A549 (cell line): ENCODE data around the gene USP4. TPM values are rescaled to one million over a fixed set of nuclear protein-coding genes. Genes with fewer than 3 reads are reported as not detected.

Source experiments
- ATAC-seq, 2 experiments: fragments of 200-7000 bp in 1 of 2; fragments of >200 bp in 1 of 2; cut with Nextera tagmentation in 1 of 2; cut with Tn5 transposase in 1 of 2; 3 replicates each; pipeline versions ENCODE4 v1.8.0 to v1.9.1; 2018 to 2020; ENCODE audit warnings: mild to moderate bottlenecking in 1 of 2, moderate library complexity in 1 of 2
- CTCF ChIA-PET: fragments of 300-600 bp; sonication (Branson Sonifier 250); formaldehyde crosslinking; extraction: SDS; loops from one replicate; lab custom pipeline; 2021; ENCODE audit warnings: antibody characterized with exemption, inconsistent platforms; lab: Yijun Ruan, JAX
- POLR2A ChIA-PET: fragments of 350-600 bp; formaldehyde crosslinking; extraction: SDS; loops from one replicate; lab custom pipeline; 2021; ENCODE audit warnings: antibody characterized with exemption, inconsistent platforms; lab: Yijun Ruan, JAX
- DNase-seq, 2 experiments: peaks; one replicate each; pipeline versions ENCODE4 v3.0.0 to v3.0.0-alpha.2; 2011 to 2016; ENCODE audit warnings: low read depth in 1 of 2, low spot score in 1 of 2
- FAIRE-seq: peaks from 2 replicates; lab custom pipeline; 2011; peaks lifted over from hg19 to GRCh38; lab: Jason Lieb, UNC
- H3K27ac ChIP-seq, 2 experiments: fragments of >200 bp; sonication (Bioruptor Twin); formaldehyde crosslinking; 3 replicates each; pipeline ENCODE4 v1.5.1; 2016 to 2017
- H3K4me1 ChIP-seq: fragments of >200 bp; sonication (Bioruptor Twin); formaldehyde crosslinking; 3 replicates; pipeline ENCODE4 v1.6.1; 2016
- H3K4me2 ChIP-seq: fragments of >200 bp; sonication (Bioruptor Twin); formaldehyde crosslinking; 3 replicates; pipeline ENCODE4 v1.6.1; 2016
- H3K4me3 ChIP-seq: fragments of >200 bp; sonication (Bioruptor Twin); formaldehyde crosslinking; 3 replicates; pipeline ENCODE4 v1.5.1; 2016
- H3K9me3 ChIP-seq: fragments of >200 bp; sonication (Bioruptor Twin); formaldehyde crosslinking; 3 replicates; pipeline ENCODE4 v1.6.1; 2016
- CHD4 ChIP-seq: fragments of 200-600 bp; sonication (generic); IDR thresholded peaks from 2 replicates; pipeline ENCODE4 v1.6.1; 2016; ENCODE audit warnings: antibody characterized with exemption, mild to moderate bottlenecking, borderline replicate concordance
- FOSL2 ChIP-seq, 2 experiments: fragments of 450-650 bp in 1 of 2; fragments of >200 bp in 1 of 2; sonication (Bioruptor Twin) in 1 of 2; formaldehyde crosslinking; IDR thresholded peaks; 2 replicates each; pipeline versions ENCODE4 v1.5.0 to v1.6.1; 2016 to 2020; ENCODE audit warnings: mild to moderate bottlenecking in 1 of 2, moderate library complexity in 1 of 2
- FOXS1 ChIP-seq: fragments of 250-450 bp; sonication (Bioruptor Pico); IDR thresholded peaks from 2 replicates; pipeline ENCODE4 v1.5.0; 2020; ENCODE audit warnings: mild to moderate bottlenecking, moderate library complexity
- HDAC2 ChIP-seq: fragments of 200-600 bp; sonication (generic); IDR thresholded peaks from 2 replicates; pipeline ENCODE4 v1.6.1; 2016
- HOXB13 ChIP-seq: fragments of 250-450 bp; sonication (Bioruptor Pico); IDR thresholded peaks from 2 replicates; pipeline ENCODE4 v1.5.0; 2020; ENCODE audit warnings: low read depth, mild to moderate bottlenecking, moderate library complexity
- HOXB5 ChIP-seq: fragments of 250-450 bp; sonication (Bioruptor Pico); IDR thresholded peaks from 2 replicates; pipeline ENCODE4 v1.5.0; 2020; ENCODE audit warnings: mild to moderate bottlenecking, moderate library complexity
- JUNB ChIP-seq: fragments of >200 bp; sonication (Bioruptor Twin); formaldehyde crosslinking; IDR thresholded peaks from 2 replicates; pipeline ENCODE4 v1.6.1; 2016
- MYC ChIP-seq: IDR thresholded peaks from 2 replicates; pipeline ENCODE4 v1.6.1; 2012; ENCODE audit warnings: mild to moderate bottlenecking, inconsistent platforms, low read length, improper control_type of control experiment, borderline replicate concordance
- NPAS2 ChIP-seq: fragments of 250-450 bp; sonication (Bioruptor Pico); IDR thresholded peaks from 2 replicates; pipeline ENCODE4 v1.8.0; 2022; ENCODE audit warnings: mild to moderate bottlenecking, moderate library complexity, borderline replicate concordance
- NR3C1 ChIP-seq: fragments of >200 bp; sonication (Bioruptor Twin); formaldehyde crosslinking; IDR thresholded peaks from 3 replicates; pipeline ENCODE4 v1.6.1; 2017
- PHF8 ChIP-seq: fragments of 200-600 bp; sonication (generic); IDR thresholded peaks from 2 replicates; pipeline ENCODE4 v1.6.1; 2016; ENCODE audit warnings: low read depth, mild to moderate bottlenecking, antibody characterized with exemption, moderate library complexity, borderline replicate concordance
- POLR2AphosphoS2 ChIP-seq: conservative IDR thresholded peaks from 2 replicates; pipeline ENCODE4 v1.6.1; 2012; ENCODE audit warnings: low read length, improper control_type of control experiment, inconsistent platforms
- RFX5 ChIP-seq: fragments of 450-650 bp; IDR thresholded peaks from 2 replicates; pipeline ENCODE4 v1.7.1; 2014; ENCODE audit warnings: antibody characterized with exemption, mild to moderate bottlenecking, moderate library complexity
- SREBF2 ChIP-seq: fragments of 450-650 bp; IDR thresholded peaks from 2 replicates; pipeline ENCODE4 v1.6.1; 2014; ENCODE audit warnings: mild to moderate bottlenecking, moderate library complexity
- ZFP36 ChIP-seq: fragments of 450-650 bp; IDR thresholded peaks from 2 replicates; pipeline ENCODE4 v1.6.1; 2014; ENCODE audit warnings: borderline replicate concordance; ENCODE audit not compliant: partially characterized antibody
- WGBS: methylation state at CpG from one replicate; pipeline ENCODE4 v1.1.6; 2017; ENCODE audit errors: missing lambda C conversion rate; 5-methylcytosine and 5-hydroxymethylcytosine counted together
- polyA plus RNA-seq, 4 experiments: library from polyadenylated mRNA; depleted of rRNA in 3 of 4; stranded (reverse); fragments of >200 nt; fragmentation: RNase III in 1 of 4; extraction: RNeasy Plus Mini Kit Qiagen cat#74134 plus additional on column Dnase treatment in 1 of 4; gene quantifications; 2 replicates in 3 of 4; 3 replicates in 1 of 4; pipeline ENCODE4 v1.2.3, GENCODE V29; 2011 to 2017
- TF ChIP-seq, protein P1 (sequence below): fragments of 250-450 bp; sonication (Bioruptor Pico); IDR thresholded peaks from 2 replicates; pipeline ENCODE4 v1.5.0; 2020; ENCODE audit warnings: low read depth, mild to moderate bottlenecking, moderate library complexity
- TF ChIP-seq, protein P2 (sequence below): fragments of 250-450 bp; sonication (Bioruptor Pico); IDR thresholded peaks from 2 replicates; pipeline ENCODE4 v1.5.0; 2021; ENCODE audit warnings: mild to moderate bottlenecking, moderate library complexity, borderline replicate concordance
- TF ChIP-seq, protein P3 (sequence below): IDR thresholded peaks from 2 replicates; pipeline ENCODE4 v1.6.1; 2012

USP4 gene
- polyA plus RNA-seq, 2 of the 4 experiments (the other 2 are of a cell fraction) = 12.9 to 23.7 TPM

DNA sequence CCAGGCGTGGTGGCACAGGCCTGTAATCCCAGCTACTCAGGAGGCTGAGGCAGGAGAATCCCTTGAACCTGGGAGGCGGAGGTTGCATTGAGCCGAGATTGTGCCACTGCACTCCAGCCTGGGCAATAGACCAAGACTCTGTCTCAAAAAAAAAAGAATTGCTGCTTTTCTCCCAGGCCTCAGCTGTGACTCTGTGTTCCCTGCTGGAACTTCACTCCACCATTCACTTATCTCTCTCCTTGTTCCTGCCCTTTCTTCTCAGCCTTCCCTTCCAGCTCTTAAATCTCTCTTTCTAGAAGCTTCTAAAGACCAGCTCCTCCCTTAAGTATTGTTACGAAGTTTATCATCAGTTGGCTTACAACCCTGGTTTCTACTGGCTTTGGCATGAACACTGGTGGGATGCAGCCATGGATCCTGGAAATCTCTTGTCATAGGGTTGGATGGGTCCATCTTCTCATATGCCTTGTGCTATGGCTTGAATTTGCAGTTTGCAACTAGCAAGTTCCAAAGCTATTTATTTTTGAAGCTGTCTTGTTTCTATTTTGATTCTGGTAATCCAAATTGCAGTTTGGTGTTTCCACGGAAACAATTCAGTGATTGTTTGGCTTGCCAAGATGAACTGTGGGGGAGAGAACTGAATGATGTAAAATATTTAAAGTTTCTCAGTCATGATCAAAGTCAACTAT, 73.3 kb downstream of the USP4 start (continued):
- TF ChIP-seq ZFP36 = no peak

DNA sequence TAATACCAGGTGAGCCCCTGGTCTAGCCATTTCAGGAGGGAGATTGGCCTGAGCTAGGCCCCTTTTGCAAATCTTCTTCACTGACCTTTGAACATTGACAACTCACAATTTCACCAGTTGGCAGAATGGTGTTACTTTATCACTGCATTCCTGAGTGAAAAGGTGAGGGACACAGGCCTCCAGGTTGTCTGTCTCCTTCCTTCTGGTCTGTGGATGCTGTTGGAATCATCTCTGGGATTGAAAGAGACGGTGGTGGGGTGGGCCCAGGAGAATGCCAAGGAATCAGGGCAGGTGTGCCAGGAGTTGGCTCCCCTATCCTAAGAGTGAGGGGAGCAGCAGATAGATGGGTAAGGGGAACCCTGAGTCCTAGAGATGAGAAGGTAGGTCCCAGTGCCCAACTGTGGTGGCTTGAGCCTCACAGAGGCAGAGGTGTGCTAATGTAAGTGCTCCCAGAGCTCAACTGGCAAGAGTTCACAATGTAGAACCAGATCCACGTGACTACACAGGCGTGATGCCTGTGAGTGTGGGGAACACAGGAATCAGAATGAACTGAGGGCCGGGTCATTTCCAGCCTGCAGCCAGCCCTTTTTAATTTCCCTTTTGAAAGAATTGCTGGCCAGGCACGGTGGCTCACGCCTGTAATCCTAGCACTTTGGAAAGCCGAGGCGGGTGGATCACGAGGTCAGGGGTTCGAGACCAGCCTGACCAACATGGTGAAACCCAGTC, 74.0 kb downstream of the USP4 start:
- FAIRE-seq (no peak), ATAC-seq (no peak)

DNA sequence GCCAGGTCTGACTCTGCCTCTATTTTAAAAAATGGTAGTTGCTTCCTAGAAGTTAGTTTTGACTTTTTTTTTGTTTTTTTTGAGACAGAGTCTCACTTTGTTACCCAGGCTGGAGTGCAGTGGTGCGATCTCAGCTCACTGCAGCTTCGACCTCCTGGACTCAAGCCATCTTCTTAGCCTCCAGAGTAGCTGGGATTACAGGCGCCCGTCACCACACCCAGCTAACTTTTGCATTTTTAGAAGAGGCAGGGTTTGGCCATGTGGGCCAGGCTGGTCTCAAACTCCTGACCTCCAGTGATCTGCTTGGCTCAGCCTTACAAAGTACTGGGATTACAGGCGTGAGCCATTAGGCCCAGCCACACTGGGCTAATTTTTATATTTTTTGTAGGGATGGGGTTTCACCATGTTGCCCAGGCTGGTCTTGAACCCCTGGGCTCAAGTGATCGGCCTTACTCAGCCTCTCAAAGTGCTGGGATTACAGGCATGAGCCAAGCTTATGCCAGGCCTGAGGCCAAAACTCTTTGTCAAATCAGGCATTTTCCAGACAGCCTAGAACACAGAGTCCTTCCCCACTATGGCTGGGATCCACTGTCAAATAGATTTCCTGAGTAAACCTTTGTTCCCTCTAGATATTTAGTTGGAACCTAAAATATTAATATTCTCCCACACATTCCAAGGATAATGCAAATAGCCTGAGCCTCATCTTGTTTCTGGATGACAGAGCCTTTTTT, 76.5 kb downstream of the USP4 start:
- Histone ChIP-seq H3K9me3 (no peaks in the 10 kb centered on the region), H3K4me3 (no peak overlapping the region), H3K27ac (no peak overlapping the region)
- ATAC-seq (no peak), FAIRE-seq (no peak)
- CTCF ChIA-PET = interaction anchor here (0.6 to 0.7 kb wide), 2 partner anchors 15 to 868 kb away, joined by 4 read pairs; no protein-coding TSS in a partner anchor
- WGBS = 87% methylated on average over 6 of the region's 6 CpGs
- no peak for TF ChIP-seq FOXS1 (CRISPR knock-in tag)
- TF ChIP-seq, all 56 proteins: peak for 0
- Histone ChIP-seq H3K4me1 (0 out of 3 replicates have a peak, but pooled peaks cover 2% of the 10 kb centered on the region), H3K4me2 (no peak overlapping the region)
- POLR2A ChIA-PET = no interaction called here
- no peak for DNase-seq

More for the DNA sequence above, 74.0 kb downstream of the USP4 start:
- Histone ChIP-seq H3K27ac (no peak overlapping the region), H3K4me1 (0 out of 3 replicates have a peak, but pooled peaks cover under 1% of the 10 kb centered on the region), H3K4me2 (no peak overlapping the region), H3K4me3 (no peak overlapping the region), H3K9me3 (no peaks in the 10 kb centered on the region)
- ChIA-PET CTCF (interaction anchor here (0.5 to 2.0 kb wide), 2 partner anchors 94 to 137 kb away, joined by 3 to 6 read pairs; partner anchors contain the start of gene KLHDC8B), POLR2A (no interaction called here)
- 97% methylated on average over 5 of the region's 10 CpGs for WGBS
- TF ChIP-seq NR3C1 (no peak), CHD4 (no peak)
- no peak for DNase-seq

DNA sequence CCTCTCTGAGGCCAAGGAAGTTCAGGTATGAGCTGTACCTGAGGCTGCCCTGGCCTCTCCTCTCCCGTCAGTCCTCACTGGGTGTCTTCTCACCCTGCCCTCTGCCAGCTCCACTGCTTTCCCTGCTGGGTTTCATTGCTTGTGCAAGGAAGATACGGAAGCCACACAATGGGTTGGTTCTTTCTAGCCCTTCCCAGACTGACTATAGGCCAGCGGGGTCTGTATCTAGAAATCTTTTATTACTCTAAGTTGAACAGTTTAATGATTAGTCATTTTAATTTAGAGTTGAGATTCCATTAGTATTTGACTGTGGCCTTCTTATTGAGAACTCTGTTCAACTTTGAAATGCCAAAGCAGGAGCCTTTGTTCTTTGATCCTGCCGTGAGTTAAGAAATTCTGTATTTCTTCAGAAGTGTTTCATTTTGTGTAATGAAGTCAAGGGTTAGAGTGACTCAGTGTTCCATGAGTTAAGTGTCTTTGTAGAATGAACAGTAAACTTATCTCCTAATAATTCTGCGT, 79.0 kb downstream of the USP4 start:
- WGBS = 75% methylated on average over 5 of the region's 5 CpGs
- H3K4me3 ChIP-seq = no peak overlapping the region
- peak overlapping the region in 1 of 2 experiments; percentile 59; a peak in 1 of 6 replicates for H3K27ac ChIP-seq
- peak overlapping the region; percentile 26; the same call in 2 of the 3 replicates for H3K4me2 ChIP-seq
- POLR2A ChIA-PET = no interaction called here
- H3K4me1 ChIP-seq = 0 out of 3 replicates have a peak, but pooled peaks cover 2% of the 10 kb centered on the region
- TF ChIP-seq SREBF2 = no peak
- no peak for TF ChIP-seq POLR2AphosphoS2
- TF ChIP-seq JUNB = no peak
- no peak for TF ChIP-seq FOXS1 (CRISPR knock-in tag)
- TF ChIP-seq, protein P1, sequence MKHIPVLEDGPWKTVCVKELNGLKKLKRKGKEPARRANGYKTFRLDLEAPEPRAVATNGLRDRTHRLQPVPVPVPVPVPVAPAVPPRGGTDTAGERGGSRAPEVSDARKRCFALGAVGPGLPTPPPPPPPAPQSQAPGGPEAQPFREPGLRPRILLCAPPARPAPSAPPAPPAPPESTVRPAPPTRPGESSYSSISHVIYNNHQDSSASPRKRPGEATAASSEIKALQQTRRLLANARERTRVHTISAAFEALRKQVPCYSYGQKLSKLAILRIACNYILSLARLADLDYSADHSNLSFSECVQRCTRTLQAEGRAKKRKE (CRISPR knock-in tag) = no peak
- no peak for TF ChIP-seq PHF8
- no peak for TF ChIP-seq FOSL2 (IDR thresholded peaks at IDR 0.05)
- no peak for TF ChIP-seq FOSL2 (CRISPR knock-in tag; IDR thresholded peaks at IDR 0.05)
- TF ChIP-seq RFX5 = no peak
- TF ChIP-seq NR3C1 = no peak
- TF ChIP-seq NPAS2 (CRISPR knock-in tag) = no peak
- TF ChIP-seq, protein P2, sequence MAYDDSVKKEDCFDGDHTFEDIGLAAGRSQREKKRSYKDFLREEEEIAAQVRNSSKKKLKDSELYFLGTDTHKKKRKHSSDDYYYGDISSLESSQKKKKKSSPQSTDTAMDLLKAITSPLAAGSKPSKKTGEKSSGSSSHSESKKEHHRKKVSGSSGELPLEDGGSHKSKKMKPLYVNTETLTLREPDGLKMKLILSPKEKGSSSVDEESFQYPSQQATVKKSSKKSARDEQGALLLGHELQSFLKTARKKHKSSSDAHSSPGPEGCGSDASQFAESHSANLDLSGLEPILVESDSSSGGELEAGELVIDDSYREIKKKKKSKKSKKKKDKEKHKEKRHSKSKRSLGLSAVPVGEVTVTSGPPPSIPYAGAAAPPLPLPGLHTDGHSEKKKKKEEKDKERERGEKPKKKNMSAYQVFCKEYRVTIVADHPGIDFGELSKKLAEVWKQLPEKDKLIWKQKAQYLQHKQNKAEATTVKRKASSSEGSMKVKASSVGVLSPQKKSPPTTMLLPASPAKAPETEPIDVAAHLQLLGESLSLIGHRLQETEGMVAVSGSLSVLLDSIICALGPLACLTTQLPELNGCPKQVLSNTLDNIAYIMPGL (CRISPR knock-in tag) = no peak
- no peak for TF ChIP-seq HOXB5 (CRISPR knock-in tag)
- TF ChIP-seq, protein P3, sequence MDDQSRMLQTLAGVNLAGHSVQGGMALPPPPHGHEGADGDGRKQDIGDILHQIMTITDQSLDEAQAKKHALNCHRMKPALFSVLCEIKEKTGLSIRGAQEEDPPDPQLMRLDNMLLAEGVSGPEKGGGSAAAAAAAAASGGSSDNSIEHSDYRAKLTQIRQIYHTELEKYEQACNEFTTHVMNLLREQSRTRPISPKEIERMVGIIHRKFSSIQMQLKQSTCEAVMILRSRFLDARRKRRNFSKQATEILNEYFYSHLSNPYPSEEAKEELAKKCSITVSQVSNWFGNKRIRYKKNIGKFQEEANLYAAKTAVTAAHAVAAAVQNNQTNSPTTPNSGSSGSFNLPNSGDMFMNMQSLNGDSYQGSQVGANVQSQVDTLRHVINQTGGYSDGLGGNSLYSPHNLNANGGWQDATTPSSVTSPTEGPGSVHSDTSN = no peak
- no peak for TF ChIP-seq HDAC2
- no peak for TF ChIP-seq HOXB13 (CRISPR knock-in tag)
- TF ChIP-seq MYC = no peak
- no peaks in the 10 kb centered on the region for H3K9me3 ChIP-seq
- no peak for FAIRE-seq
- no peak for DNase-seq
- CTCF ChIA-PET = interaction anchor here (2.5 kb wide), 1 partner anchor 90 kb away, joined by 6 read pairs; the partner anchor contains the start of gene KLHDC8B
- ATAC-seq = peak in 1 of 2 experiments; percentile 44; a peak in 3 of 6 replicates
